ENCODE data around the gene KIFC3. TPM values are rescaled to one million over a fixed set of nuclear protein-coding genes. Genes with fewer than 3 reads are reported as not detected.

KIFC3 gene
- total RNA-seq, 1 donor from 2014 or later = 0.76 TPM

GRCh38 chr16:57759541-57760356, 42.5 kb downstream of the KIFC3 start:
- TF ChIP-seq CTCF (IDR thresholded peaks at IDR 0.05; ENCODE audit: partially characterized antibody, unreplicated experiment) = no peak
- Mint-ChIP-seq H3K27ac (ENCODE audit: unreplicated experiment) (no peak overlapping the region), H3K27me3 (ENCODE audit: unreplicated experiment) (peaks cover 11% of the 10 kb centered on the region), H3K4me1 (ENCODE audit: low read depth, unreplicated experiment) (peaks cover 5% of the 10 kb centered on the region), H3K4me3 (ENCODE audit: unreplicated experiment) (no peak overlapping the region), H3K9me3 (ENCODE audit: unreplicated experiment) (peaks cover 2% of the 10 kb centered on the region), H3K36me3 (ENCODE audit: unreplicated experiment) (no peaks in the 10 kb centered on the region)
- DNase-seq = no peak

GRCh38 chr16:57759131-57759530, 43.2 kb downstream of the KIFC3 start:
- peaks cover 8% of the 10 kb centered on the region for H3K4me1 Mint-ChIP-seq (ENCODE audit: low read depth, unreplicated experiment)
- H3K4me3 Mint-ChIP-seq (ENCODE audit: unreplicated experiment) = no peak overlapping the region
- H3K9me3 Mint-ChIP-seq (ENCODE audit: unreplicated experiment) = peaks cover 2% of the 10 kb centered on the region
- H3K27me3 Mint-ChIP-seq (ENCODE audit: unreplicated experiment) = peaks cover 13% of the 10 kb centered on the region
- H3K36me3 Mint-ChIP-seq (ENCODE audit: unreplicated experiment) = no peaks in the 10 kb centered on the region
- no peak for DNase-seq
- TF ChIP-seq CTCF (IDR thresholded peaks at IDR 0.05; ENCODE audit: partially characterized antibody, unreplicated experiment) = no peak
- no peak overlapping the region for H3K27ac Mint-ChIP-seq (ENCODE audit: unreplicated experiment)

GRCh38 chr16:57758331-57759117, 43.8 kb downstream of the KIFC3 start:
- DNase-seq = no peak
- Mint-ChIP-seq H3K36me3 (ENCODE audit: unreplicated experiment) (no peaks in the 10 kb centered on the region), H3K4me3 (ENCODE audit: unreplicated experiment) (no peak overlapping the region), H3K27me3 (ENCODE audit: unreplicated experiment) (peaks cover 10% of the 10 kb centered on the region), H3K9me3 (ENCODE audit: unreplicated experiment) (peaks cover 2% of the 10 kb centered on the region), H3K27ac (ENCODE audit: unreplicated experiment) (no peak overlapping the region), H3K4me1 (ENCODE audit: low read depth, unreplicated experiment) (peaks cover 10% of the 10 kb centered on the region)
- no peak for TF ChIP-seq CTCF (IDR thresholded peaks at IDR 0.05; ENCODE audit: partially characterized antibody, unreplicated experiment)

GRCh38 chr16:57757883-57758282, 44.4 kb downstream of the KIFC3 start:
- TF ChIP-seq CTCF (IDR thresholded peaks at IDR 0.05; ENCODE audit: partially characterized antibody, unreplicated experiment) = no peak
- no peak overlapping the region for H3K4me3 Mint-ChIP-seq (ENCODE audit: unreplicated experiment)
- H3K27me3 Mint-ChIP-seq (ENCODE audit: unreplicated experiment) = peaks cover 10% of the 10 kb centered on the region
- H3K27ac Mint-ChIP-seq (ENCODE audit: unreplicated experiment) = no peak overlapping the region
- H3K36me3 Mint-ChIP-seq (ENCODE audit: unreplicated experiment) = no peaks in the 10 kb centered on the region
- DNase-seq = no peak
- peaks cover 2% of the 10 kb centered on the region for H3K9me3 Mint-ChIP-seq (ENCODE audit: unreplicated experiment)
- H3K4me1 Mint-ChIP-seq (ENCODE audit: low read depth, unreplicated experiment) = peaks cover 6% of the 10 kb centered on the region
